Measurements from ENCODE around the gene MMP21.

The MMP21 gene

GRCh38 chr10:125775491-125776106 lies at the start of gene MMP21:
Gene MMP21, minus strand, starts transcription at chr10:125775821. Its CDS starts 0 bp downstream, at chr10:125775821.
- no peak for DNase-seq

- no peak for DNase-seq
Observed at GRCh38 chr10:125824736-125825135, 49.1 kb upstream of the MMP21 start.

- no peak for DNase-seq
Observed at GRCh38 chr10:125823663-125824251, 48.1 kb upstream of the MMP21 start.

GRCh38 chr10:125822878-125823662 lies 47.4 kb upstream of the MMP21 start, which contains the start of the genes BCCIP and UROS:
Gene BCCIP, plus strand, starts transcription at chr10:125823546. Its CDS starts 12 bp downstream, at chr10:125823558.
Gene UROS, minus strand, starts transcription at chr10:125823258. Its CDS starts 6,759 bp downstream, at chr10:125816499.
- peak; percentile 91 for DNase-seq

GRCh38 chr10:125820701-125821100 lies 45.1 kb upstream of the MMP21 start:
- no peak for DNase-seq

- no peak for DNase-seq
Observed at GRCh38 chr10:125817337-125817946, 41.8 kb upstream of the MMP21 start.

- no peak for DNase-seq
Observed at GRCh38 chr10:125816548-125816947, 40.9 kb upstream of the MMP21 start.

GRCh38 chr10:125815764-125816163 lies 40.1 kb upstream of the MMP21 start:
- DNase-seq = no peak

- no peak for DNase-seq
Observed at GRCh38 chr10:125812128-125812750, 36.6 kb upstream of the MMP21 start.

GRCh38 chr10:125811251-125811650 lies 35.6 kb upstream of the MMP21 start:
- DNase-seq = no peak

- DNase-seq = no peak
Observed at GRCh38 chr10:125808047-125808446, 32.4 kb upstream of the MMP21 start.

- no peak for DNase-seq
Observed at GRCh38 chr10:125802739-125803138, 27.1 kb upstream of the MMP21 start.

GRCh38 chr10:125802131-125802530 lies 26.5 kb upstream of the MMP21 start:
- no peak for DNase-seq

GRCh38 chr10:125801574-125801973 lies 26.0 kb upstream of the MMP21 start:
- no peak for DNase-seq

GRCh38 chr10:125799451-125800182 lies 24.0 kb upstream of the MMP21 start:
- no peak for DNase-seq

GRCh38 chr10:125797994-125798662 lies 22.5 kb upstream of the MMP21 start:
- no peak for DNase-seq

GRCh38 chr10:125797424-125797823 lies 21.8 kb upstream of the MMP21 start:
- DNase-seq = no peak

GRCh38 chr10:125795637-125796190 lies 20.1 kb upstream of the MMP21 start:
- DNase-seq = no peak

GRCh38 chr10:125795128-125795527 lies 19.5 kb upstream of the MMP21 start:
- no peak for DNase-seq

GRCh38 chr10:125792342-125793300 lies 17.0 kb upstream of the MMP21 start:
- no peak for DNase-seq
